HG02852 (cell line): ENCODE data around the gene LAMTOR5.
"Not testable (repeated sequence)": the region's sequence is repeated elsewhere in the genome, so short reads cannot be mapped to it uniquely, and the experiment has no call there.

Source experiments
- ATAC-seq: cut with Tn5 transposase; IDR thresholded peaks from one replicate; pipeline ENCODE4 v1.9.1; 2021; ENCODE audit warnings: mild to moderate bottlenecking, moderate library complexity; ENCODE audit not compliant: unreplicated experiment

The LAMTOR5 gene

GRCh38 chr1:110407260-110408210 lies at the start of gene LAMTOR5:
TSS of gene LAMTOR5 (minus strand) at chr1:110407694. CDS start at chr1:110407620, 74 bp downstream.
- peak; percentile 88 for ATAC-seq

DNA sequence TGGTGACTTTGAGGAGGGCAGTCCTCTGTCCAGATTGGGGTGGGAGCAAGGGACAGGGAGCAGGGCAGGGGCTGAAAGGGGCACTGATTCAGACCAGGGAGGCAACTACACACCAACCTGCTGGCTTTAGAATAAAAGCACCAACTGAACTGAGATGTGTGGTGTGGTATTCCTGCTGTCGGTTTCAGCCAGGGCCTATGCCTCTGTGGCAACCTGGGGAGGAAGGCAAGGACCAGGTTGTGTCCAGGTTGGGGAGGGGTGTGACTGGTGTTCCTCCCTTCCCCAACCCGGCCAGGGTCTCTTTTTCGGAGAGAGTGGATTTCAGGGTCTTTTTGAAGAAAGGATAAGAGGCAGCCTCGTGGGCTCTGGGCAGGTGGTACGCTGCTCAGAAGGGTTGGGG lies 49.7 kb upstream of the LAMTOR5 start:
- no peak for ATAC-seq

GRCh38 chr1:110455151-110455550 lies 47.7 kb upstream of the LAMTOR5 start:
- ATAC-seq = no peak

- ATAC-seq = no peak
Observed at GRCh38 chr1:110454328-110454727, 46.8 kb upstream of the LAMTOR5 start.

DNA sequence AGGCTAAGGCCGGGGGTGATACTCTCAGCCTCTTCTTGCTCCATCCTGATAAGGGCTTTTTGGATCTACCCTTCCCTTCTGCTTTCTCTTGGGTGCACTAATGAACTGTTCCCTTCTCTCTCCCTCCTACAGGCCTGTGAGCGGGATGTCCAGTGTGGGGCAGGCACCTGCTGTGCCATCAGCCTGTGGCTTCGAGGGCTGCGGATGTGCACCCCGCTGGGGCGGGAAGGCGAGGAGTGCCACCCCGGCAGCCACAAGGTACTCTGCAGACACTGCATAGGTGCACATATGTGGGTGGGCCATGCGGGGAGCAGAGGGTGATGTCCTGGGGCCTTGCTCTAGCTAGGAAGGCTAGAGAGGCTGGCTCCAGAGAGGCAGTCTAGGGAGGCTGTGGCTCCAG lies 46.3 kb upstream of the LAMTOR5 start:
- ATAC-seq = no peak

- ATAC-seq = no peak
Observed at GRCh38 chr1:110452330-110452729, 44.8 kb upstream of the LAMTOR5 start.

- no peak for ATAC-seq
Observed at GRCh38 chr1:110450929-110451328, 43.4 kb upstream of the LAMTOR5 start, which contains the start of gene PROK1. TSS of gene PROK1 (plus strand) at chr1:110451149. CDS start at chr1:110451217, 68 bp downstream.

GRCh38 chr1:110449661-110450651 lies 42.5 kb upstream of the LAMTOR5 start:
- no peak for ATAC-seq

DNA sequence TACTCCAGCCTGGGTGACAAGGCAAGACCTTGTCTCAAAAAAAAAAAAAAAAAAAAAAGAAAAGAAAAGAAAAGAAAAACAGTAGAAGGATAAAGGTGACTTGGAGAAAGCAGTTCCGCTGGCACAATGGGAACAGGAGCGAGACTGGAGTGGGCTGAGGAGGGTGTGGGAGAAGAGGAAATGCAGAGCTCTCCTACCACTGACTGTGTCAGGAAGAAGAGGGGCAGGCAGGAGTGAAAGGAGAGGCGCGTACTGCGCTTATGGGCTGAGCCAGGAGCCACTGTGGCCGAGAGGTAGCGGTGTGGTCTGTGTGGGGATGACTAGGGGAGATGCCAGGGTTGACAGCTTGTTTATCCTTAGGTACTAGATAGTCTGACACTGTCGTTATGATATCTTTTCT lies 37.1 kb upstream of the LAMTOR5 start:
- ATAC-seq = no peak

GRCh38 chr1:110443451-110443850 lies 36.0 kb upstream of the LAMTOR5 start:
- ATAC-seq = no peak

DNA sequence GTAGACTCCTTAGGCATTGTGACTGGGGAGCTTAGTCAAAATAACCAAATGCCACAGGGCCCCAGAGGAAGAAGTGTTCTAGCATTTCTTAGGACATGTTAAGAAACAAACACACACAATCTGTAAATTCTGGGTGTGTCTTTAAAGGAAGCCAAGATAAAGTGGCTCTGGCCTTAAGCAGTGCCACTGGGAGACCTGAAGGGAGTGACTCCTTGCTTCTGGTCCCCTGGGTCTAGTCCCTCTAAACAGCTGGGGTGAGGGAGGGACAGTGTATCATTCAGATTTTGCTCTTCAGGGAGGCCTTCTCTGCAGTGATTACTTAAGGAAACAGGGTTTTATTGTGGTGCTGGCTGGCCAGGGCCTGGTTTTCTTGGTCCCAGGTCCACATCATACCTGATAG lies 34.4 kb upstream of the LAMTOR5 start:
- ATAC-seq = no peak

GRCh38 chr1:110440877-110441276 lies 33.4 kb upstream of the LAMTOR5 start:
- ATAC-seq = no peak

GRCh38 chr1:110439873-110440272 lies 32.4 kb upstream of the LAMTOR5 start:
- not testable (repeated sequence) for ATAC-seq

- ATAC-seq = no peak
Observed at GRCh38 chr1:110438893-110439292, 31.4 kb upstream of the LAMTOR5 start.

- not testable (repeated sequence) for ATAC-seq
Observed at GRCh38 chr1:110437645-110438299, 30.3 kb upstream of the LAMTOR5 start.

DNA sequence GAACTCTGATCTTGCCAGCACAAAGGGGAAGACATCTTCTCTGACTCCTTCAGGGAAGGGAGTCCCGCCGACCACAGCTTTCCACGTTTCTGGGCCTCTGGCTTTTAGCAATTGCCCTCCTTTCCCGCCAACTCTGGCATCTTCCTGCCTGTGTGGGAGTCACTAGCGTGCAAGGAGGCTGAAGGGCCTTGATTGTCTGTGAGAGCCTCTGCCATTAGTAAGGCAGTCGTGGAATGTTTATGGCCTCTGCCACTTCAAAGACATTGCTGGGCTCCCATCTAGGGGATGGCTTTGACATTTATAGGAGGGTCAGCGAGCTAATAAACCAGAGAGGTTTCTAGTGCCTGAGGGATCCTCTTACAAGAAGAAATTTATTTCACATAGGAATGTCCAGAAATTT lies 29.1 kb upstream of the LAMTOR5 start:
- no peak for ATAC-seq

- ATAC-seq = no peak
Observed at GRCh38 chr1:110434946-110435345, 27.5 kb upstream of the LAMTOR5 start.

DNA sequence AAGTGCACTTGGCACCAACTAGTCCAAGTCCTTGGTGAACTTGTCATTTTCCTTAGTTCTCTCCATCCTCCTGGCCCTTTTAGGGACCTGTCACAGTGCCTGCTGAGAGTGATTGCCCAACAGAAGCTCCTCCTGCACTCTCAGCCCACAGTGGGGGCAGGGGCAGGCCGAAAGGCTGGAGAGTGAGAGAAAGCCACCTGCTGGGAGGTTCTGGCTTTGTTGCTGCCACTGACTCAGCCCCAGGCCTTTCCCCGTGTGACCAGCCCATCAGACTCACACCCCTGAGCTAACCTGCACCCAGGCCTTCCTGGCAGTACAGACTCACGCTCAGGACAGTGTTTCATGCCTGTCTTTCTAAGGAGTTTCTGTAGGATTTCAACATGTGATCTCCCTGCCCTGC lies 26.3 kb upstream of the LAMTOR5 start:
- no peak for ATAC-seq

- no peak for ATAC-seq
Observed at GRCh38 chr1:110433213-110433612, 25.7 kb upstream of the LAMTOR5 start.

- ATAC-seq = no peak
Observed at GRCh38 chr1:110430901-110431300, 23.4 kb upstream of the LAMTOR5 start.

- no peak for ATAC-seq
Observed at GRCh38 chr1:110430366-110430765, 22.9 kb upstream of the LAMTOR5 start.
